Gastrocnemius medialis (tissue), 4 donors: ENCODE results near the gene CADM2.
"Not testable (repeated sequence)": the region's sequence is repeated elsewhere in the genome, so short reads cannot be mapped to it uniquely, and the experiment has no call there.

Experiments
- CTCF ChIP-seq, 5 experiments: fragments of 450-650 bp in 3 of 5; fragments of 200-600 bp in 2 of 5; sonication (generic) in 2 of 5; IDR thresholded peaks in 4 of 5; conservative IDR thresholded peaks in 1 of 5; 1 replicate in 4 of 5; 2 replicates in 1 of 5; pipeline ENCODE4 v1.5.1; 2016 to 2019; ENCODE audit warnings: antibody characterized with exemption in 5 of 5, mild to moderate bottlenecking in 3 of 5, moderate library complexity in 3 of 5
- POLR2A ChIP-seq, 2 donors: fragments of 450-650 bp; IDR thresholded peaks; one replicate each; pipeline ENCODE4 v1.6.1; 2017; ENCODE audit warnings: antibody characterized with exemption in 2 of 2, mild to moderate bottlenecking in 2 of 2, moderate library complexity in 2 of 2

- not testable (repeated sequence) for TF ChIP-seq CTCF (IDR thresholded peaks at IDR 0.05 in 4 of 5, conservative IDR thresholded peaks at IDR 0.05 in 1 of 5); POLR2A (IDR thresholded peaks at IDR 0.05)
These were observed 175.1 kb downstream of the CADM2 start for GRCh38 chr3:85133691-85134420.
